IPS-NIHi7 (cell line): ENCODE results near the gene SMARCC1.

Experiments
- DNase-seq: peaks from one replicate; pipeline ENCODE4 v3.0.0; 2012; ENCODE audit warnings: mixed read lengths; ENCODE audit errors: extremely low spot score

SMARCC1 gene

DNA sequence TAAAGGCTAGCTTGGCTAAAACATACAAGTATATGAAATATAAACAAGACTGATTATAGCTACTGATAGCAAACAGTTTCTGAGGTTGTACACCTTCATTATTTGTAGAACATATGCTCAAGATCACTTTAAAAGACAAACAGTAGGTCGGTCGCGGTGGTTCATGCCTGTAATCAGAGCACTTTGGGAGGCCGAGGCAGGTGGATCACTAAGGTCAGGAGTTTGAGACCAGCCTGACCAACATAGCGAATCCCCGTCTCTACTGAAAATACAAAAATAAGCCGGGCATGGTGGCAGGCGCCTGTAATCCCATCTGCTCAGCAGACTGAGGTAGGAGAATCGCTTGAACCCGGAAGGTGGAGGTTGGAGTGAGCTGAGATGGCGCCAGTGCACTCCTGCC is 80.3 kb downstream of the SMARCC1 start:
- no peak for DNase-seq

DNA sequence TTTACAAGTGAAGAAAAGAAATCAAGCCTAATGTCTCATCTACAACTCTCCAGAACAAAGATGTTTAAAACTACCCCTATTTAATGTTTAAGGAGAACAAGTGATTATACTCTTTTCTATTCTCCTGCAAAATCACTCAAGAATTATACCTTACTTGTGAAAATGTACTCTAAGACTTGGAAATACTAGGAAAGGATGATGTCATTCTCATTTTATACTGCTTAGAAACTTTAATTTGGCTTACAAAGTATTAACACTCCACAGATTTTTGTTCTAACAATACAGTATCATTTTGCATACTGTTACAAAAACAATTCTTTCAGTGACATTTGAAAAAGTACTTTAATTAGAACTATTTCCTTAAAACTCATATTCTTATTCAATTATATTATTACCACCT is 89.5 kb downstream of the SMARCC1 start:
- no peak for DNase-seq

- DNase-seq = no peak
Observed at GRCh38 chr3:47688488-47688887, 93.2 kb downstream of the SMARCC1 start.

- no peak for DNase-seq
Observed at GRCh38 chr3:47685037-47685436, 96.7 kb downstream of the SMARCC1 start.

GRCh38 chr3:47681016-47681415 is 100.7 kb downstream of the SMARCC1 start:
- DNase-seq = no peak

DNA sequence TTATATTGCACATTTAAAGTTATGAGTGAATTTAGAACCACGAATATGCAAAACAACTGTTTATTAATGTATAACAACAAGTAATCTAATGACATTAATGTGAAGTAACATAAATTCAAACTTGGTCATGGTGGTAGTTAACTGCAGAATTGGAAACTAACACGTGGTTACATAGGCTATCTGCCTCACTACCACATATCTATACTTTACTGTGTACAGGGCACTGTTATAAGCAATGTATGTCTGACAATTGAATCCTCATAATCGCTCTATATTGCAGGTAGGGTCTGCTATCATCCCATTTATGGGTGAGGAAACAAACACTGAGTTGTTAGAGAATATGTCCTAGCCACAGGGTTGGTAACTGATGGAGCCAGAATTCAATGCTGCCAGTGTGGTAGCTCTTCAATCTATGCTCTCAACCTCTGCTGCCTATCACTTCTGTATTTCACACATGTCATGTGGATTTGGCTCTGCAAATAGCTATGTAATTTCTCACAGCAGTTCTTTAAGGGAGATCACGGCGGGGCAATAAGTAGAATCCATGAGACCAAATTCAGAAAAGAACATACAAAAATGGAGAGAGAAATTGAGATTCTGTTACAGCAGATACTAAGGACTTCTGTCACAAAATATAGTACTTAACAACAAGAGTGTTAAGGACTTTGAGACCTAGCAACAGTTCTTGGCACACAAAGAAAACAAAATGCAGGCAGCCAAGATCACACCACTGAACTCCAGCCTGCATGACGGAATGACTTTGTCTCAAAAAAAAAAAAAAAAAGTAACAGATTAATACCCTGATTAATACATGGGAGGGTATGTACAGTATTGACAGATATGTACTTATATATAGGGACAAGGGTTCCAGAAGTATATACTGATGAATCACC is 103.0 kb downstream of the SMARCC1 start:
- DNase-seq = no peak

DNA sequence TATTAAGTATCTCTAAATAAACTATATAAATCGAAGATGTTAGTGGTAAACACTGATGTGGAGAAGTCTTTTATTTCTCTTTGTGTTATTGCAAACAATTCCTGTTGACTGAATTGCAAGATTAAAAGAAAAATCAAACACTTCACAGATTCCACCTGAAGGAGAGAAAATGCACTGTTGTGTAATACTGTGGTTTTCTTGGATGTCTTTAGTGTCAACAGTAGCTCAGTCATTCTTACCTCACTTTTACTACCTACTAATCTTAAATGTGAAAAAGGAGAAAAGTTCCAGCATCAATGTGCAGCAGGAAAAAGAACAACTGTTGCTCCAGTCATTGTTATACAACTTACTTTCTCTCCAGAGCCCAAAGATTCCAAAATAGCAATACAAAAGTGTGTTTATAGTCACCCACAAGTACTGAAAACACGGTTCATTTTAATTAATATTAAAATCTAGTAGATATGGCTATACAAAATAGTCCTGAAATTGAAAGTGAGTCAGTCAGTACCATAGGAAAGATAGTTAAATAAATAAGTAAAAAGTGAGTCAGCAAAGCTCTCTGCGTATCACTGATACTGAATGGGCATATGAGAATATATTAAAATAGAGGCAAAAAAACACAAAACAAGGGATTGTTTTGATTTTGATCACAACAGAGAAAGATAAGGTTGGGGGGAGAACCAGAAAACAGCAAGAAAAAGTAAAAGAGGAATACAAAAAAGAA is 112.5 kb downstream of the SMARCC1 start:
- no peak for DNase-seq

GRCh38 chr3:47666118-47666517 is 115.6 kb downstream of the SMARCC1 start:
- DNase-seq = no peak

DNA sequence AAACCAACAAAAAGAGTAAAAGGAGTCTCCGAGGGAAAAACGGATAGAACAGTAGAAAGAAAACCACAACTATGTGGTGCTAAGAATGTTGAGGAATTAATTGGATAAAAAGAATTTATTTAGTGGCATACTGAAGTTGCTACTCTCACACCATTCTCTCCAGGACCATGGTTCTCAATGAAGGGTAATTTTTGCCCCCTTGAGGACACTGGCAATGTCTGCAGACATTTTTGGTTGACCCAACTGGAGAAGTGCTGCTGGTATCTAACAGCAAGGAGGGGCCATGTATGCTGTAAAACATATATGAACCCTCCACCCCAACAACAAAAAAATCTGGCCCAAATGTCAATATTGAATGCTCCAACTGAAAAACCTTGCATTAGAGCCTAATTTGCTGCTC is 117.2 kb downstream of the SMARCC1 start:
- peak; percentile 50 for DNase-seq

GRCh38 chr3:47663630-47664240 is 118.0 kb downstream of the SMARCC1 start:
- no peak for DNase-seq

- DNase-seq = peak; percentile 15
Observed at GRCh38 chr3:47661121-47661752, 120.5 kb downstream of the SMARCC1 start.

DNA sequence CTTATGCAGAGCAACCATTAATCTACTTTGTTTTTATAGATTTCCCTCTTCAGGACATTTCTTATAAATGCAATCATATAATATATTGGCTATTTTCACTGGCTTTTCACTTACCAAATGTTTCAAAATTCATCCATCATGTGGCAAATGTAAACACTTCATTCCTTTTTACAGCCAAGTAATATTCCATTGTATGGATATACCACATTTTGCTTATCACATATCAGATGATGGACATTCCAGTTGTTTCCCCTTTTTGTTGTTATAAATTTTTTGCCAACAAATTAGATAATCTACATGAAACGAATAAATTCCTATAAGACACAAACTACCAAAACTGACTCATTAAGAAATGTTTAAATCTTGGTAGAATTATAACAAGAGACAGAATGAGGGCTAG is 123.2 kb downstream of the SMARCC1 start:
- DNase-seq = no peak

DNA sequence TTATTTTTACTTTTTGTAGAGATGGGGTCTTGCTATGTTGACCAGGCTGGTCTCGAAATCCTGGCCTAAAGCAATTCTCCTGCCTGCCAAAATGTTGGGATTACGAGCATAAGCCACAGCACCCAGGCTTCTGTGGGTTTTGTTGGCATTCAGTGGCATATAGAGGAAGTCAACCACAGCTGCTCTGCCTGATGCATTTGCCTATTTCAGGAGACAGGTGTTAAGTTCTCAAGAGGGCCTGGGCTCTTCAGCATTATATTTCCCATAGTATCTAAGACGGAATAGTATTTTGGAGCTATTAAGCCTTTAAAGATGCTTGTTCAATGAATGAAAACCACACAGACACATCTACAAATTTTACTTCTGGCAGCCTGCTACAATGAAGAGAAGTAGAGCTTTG is 129.6 kb downstream of the SMARCC1 start:
- DNase-seq = no peak

DNA sequence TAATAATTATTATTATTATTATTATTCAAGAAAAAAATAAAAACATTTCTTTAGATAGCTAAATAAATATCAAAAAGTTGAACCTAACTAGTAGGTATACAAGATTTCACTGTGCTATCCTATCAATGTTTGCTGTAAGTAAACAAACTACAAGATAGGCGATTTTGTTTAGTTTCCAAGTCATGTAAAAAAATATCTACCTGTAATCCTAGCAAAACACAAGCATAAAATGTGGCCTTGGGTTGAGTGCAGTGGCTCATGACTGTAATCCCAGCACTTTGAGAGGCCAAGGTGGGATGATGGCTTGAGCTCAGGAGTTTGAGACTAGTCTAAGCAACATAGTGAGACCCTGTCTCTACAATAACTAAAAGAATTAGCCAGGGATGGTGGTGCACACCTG is 131.4 kb downstream of the SMARCC1 start:
- no peak for DNase-seq

DNA sequence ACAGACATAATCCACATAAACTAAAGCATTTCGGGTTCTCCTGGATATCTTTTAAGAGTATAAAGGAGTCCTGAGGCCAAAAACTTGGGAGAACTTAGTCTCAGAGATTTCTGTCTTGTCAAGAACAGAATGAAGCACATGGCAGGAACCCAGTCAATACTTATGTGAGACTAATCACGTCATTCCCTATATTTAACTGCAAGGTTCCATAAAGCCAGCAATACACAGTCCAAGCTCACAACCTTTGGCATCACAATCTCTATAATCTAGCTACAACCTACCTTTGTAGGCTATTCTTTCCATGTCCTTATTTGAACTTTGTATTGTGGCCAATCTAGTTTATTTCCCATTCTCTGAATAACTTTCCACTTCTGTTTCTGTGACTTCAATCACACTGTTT is 134.1 kb downstream of the SMARCC1 start:
- DNase-seq = no peak

GRCh38 chr3:47646362-47646761 is 135.3 kb downstream of the SMARCC1 start:
- DNase-seq = no peak

GRCh38 chr3:47645551-47645950 is 136.1 kb downstream of the SMARCC1 start:
- DNase-seq = no peak

DNA sequence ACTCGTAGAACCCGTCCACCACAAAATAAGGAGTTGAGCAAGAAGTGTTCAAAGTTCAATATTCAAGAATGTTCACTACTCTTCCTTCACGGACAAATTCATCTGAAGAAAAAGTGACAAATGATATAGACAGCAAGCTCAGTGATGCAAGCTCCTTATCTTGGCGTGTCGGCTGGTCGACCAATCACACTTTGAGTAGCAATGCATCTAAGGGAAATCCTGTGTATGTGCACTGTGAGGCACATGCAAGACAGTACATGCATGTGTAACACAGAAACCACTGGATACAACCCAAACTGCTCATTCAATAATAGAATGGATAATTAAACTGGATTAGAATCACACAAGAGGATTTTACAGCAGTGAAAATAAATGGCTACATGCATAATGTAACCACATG is 138.6 kb downstream of the SMARCC1 start:
- no peak for DNase-seq

- no peak for DNase-seq
Observed at GRCh38 chr3:47641739-47642138, 140.0 kb downstream of the SMARCC1 start.

- DNase-seq = no peak
Observed at GRCh38 chr3:47636921-47637320, 144.8 kb downstream of the SMARCC1 start.

GRCh38 chr3:47636225-47636624 is 145.5 kb downstream of the SMARCC1 start:
- no peak for DNase-seq

- no peak for DNase-seq
Observed at GRCh38 chr3:47635536-47635935, 146.2 kb downstream of the SMARCC1 start.
